GM12892 (cell line): ENCODE measurements around the gene NBPF1.
"Not testable (repeated sequence)": the region's sequence is repeated elsewhere in the genome, so short reads cannot be mapped to it uniquely, and the experiment has no call there.

Experiments used
- POLR2A ChIP-seq: IDR thresholded peaks from 2 replicates; pipeline ENCODE4 v1.6.1; 2011; ENCODE audit warnings: low read depth, low read length, control low read depth
- POLR2AphosphoS5 ChIP-seq: IDR thresholded peaks from 2 replicates; pipeline ENCODE4 v1.6.1; 2011; ENCODE audit warnings: low read depth, low read length, control low read depth

DNA sequence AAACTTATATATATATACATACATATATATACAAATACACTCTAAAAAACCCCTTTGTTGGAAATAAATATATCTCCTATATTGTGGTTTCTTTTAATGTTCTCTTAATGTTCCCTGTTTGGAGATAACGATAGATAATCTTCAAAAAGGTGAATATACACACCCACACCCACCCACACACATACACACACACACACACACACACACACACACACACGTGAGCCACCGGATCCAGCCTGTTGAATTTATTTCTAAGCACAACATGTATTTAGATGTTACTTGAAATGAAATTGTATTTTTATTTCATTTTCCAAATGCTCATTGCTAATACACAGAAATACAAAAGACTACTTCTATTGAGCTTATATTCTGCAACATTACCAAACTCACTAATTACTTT lies 14.0 kb downstream of the NBPF1 start:
- TF ChIP-seq POLR2A, POLR2AphosphoS5: not testable (repeated sequence)
